Motor neuron (in vitro differentiated cells): ENCODE results near the gene BATF3. TPM values are rescaled to one million over a fixed set of nuclear protein-coding genes. Genes with fewer than 3 reads are reported as not detected.
"Not testable (repeated sequence)": the region's sequence is repeated elsewhere in the genome, so short reads cannot be mapped to it uniquely, and the experiment has no call there.

Source experiments
- ATAC-seq, 8 experiments: fragments of 200-7000 bp; cut with Tn5 transposase; replicated peaks in 6 of 8; 2 replicates each; pipeline ENCODE4 v1.8.0; 2021; ENCODE audit warnings: mild to moderate bottlenecking in 8 of 8, moderate library complexity in 8 of 8
- H3K27ac ChIP-seq, 2 donors: fragments of 250-450 bp; sonication (Bioruptor Pico); 2 replicates each; pipeline ENCODE4 v1.9.0; 2021; ENCODE audit warnings: antibody characterized with exemption in 2 of 2, mild to moderate bottlenecking in 2 of 2, moderate library complexity in 1 of 2
- H3K4me1 ChIP-seq, 2 donors: fragments of 250-450 bp; sonication (Bioruptor Pico); replicated peaks in 1 of 2; 2 replicates each; pipeline ENCODE4 v1.6.1; 2021; ENCODE audit warnings: antibody characterized with exemption in 2 of 2, mild to moderate bottlenecking in 2 of 2, moderate library complexity in 1 of 2
- H3K4me3 ChIP-seq, 5 donors: fragments of 250-450 bp; sonication (Bioruptor Pico); 2 replicates each; pipeline ENCODE4 v1.9.0; 2021; ENCODE audit warnings: antibody characterized with exemption in 5 of 5, mild to moderate bottlenecking in 5 of 5, moderate library complexity in 4 of 5
- WGBS, 10 experiments: fragments of 450-650 bp; shearing (Covaris generic); methylation state at CpG; one replicate each; pipeline ENCODE4 v1.0.0; 2022; 5-methylcytosine and 5-hydroxymethylcytosine counted together
- in situ Hi-C, 9 experiments: fragments of 400-800 bp; cut with MboI; loops; one replicate each; pipeline ENCODE4 v1.15.0; 2021; ENCODE audit warnings: low sequenced_read_pairs in 9 of 9, low pct_unique_long_range_greater_than_20kb in 2 of 9; ENCODE audit not compliant: unreplicated experiment in 9 of 9
- total RNA-seq, 8 experiments: library from RNA; unstranded; fragments of 300-600 nt; gene quantifications; 2 replicates each; pipeline versions ENCODE4 v1.2.3 to v1.2.4, GENCODE V29; 2022

The BATF3 gene
- total RNA-seq, 8 experiments from 2014 or later: 1.8 to 11.6 (median 2.8) TPM

GRCh38 chr1:212643877-212644276 lies 55.8 kb downstream of the BATF3 start:
- 57 to 100% (median 60%) methylated on average over 1 to 2 of the region's 2 CpGs; no CpG with 5 or more reads in 5 of the 10 experiments for WGBS, 10 experiments
- in situ Hi-C loops: no loop called here
- Histone ChIP-seq H3K4me3 (no peak overlapping the region), H3K4me1 (peaks cover 0 to 5% of the 10 kb centered on the region in 2 donors), H3K27ac (no peak overlapping the region)
- ATAC-seq: no peak

- Histone ChIP-seq H3K4me3 (no peak overlapping the region), H3K27ac (no peak overlapping the region), H3K4me1 (peaks cover 0 to 5% of the 10 kb centered on the region in 2 donors)
- ATAC-seq: peak in 1 of 8 experiments; percentile 29
- in situ Hi-C loops: no loop called here
- WGBS, 10 experiments: 70 to 100% (median 89%) methylated on average over 1 of the region's 1 CpG; no CpG with 5 or more reads in 3 of the 10 experiments
These were observed 57.7 kb downstream of the BATF3 start for GRCh38 chr1:212641956-212642355.

GRCh38 chr1:212640223-212640878 lies 59.3 kb downstream of the BATF3 start:
- WGBS, 10 experiments: 86 to 100% (median 95%) methylated on average over 1 to 3 of the region's 3 CpGs; no CpG with 5 or more reads in 2 of the 10 experiments

GRCh38 chr1:212639524-212639923 lies 60.1 kb downstream of the BATF3 start:
- in situ Hi-C loops, H3K4me1 ChIP-seq, H3K27ac ChIP-seq, H3K4me3 ChIP-seq, ATAC-seq: not testable (repeated sequence)
- WGBS, 10 experiments: 66 to 89% (median 81%) methylated on average over 1 to 2 of the region's 2 CpGs; no CpG with 5 or more reads in 3 of the 10 experiments

More at GRCh38 chr1:212640223-212640878, 59.3 kb downstream of the BATF3 start:
- in situ Hi-C loops: no loop called here
- no peak for ATAC-seq
- peaks cover 0 to 9% of the 10 kb centered on the region in 2 donors for H3K4me1 ChIP-seq
- no peak overlapping the region for H3K27ac ChIP-seq
- H3K4me3 ChIP-seq: no peak overlapping the region

- in situ Hi-C loops: no loop called here
- H3K27ac ChIP-seq: no peak overlapping the region
- 0 to 52% (median 21%) methylated on average over 1 to 4 of the region's 4 CpGs; no CpG with 5 or more reads in 2 of the 10 experiments for WGBS, 10 experiments
These were observed 61.0 kb downstream of the BATF3 start for GRCh38 chr1:212638492-212639151.

GRCh38 chr1:212637902-212638301 lies 61.7 kb downstream of the BATF3 start:
- no peak overlapping the region for H3K4me3 ChIP-seq
- H3K4me1 ChIP-seq: peaks cover 0 to 8% of the 10 kb centered on the region in 2 donors
- peak in 2 of 8 experiments; percentile 2 to 3 for ATAC-seq
- H3K27ac ChIP-seq: no peak overlapping the region
- in situ Hi-C loops: no loop called here
- WGBS, 10 experiments: 6 to 90% (median 80%) methylated on average over 1 to 5 of the region's 5 CpGs; no CpG with 5 or more reads in 1 of the 10 experiments

More at GRCh38 chr1:212638492-212639151, 61.0 kb downstream of the BATF3 start:
- no peak overlapping the region for H3K4me3 ChIP-seq
- H3K4me1 ChIP-seq: peaks cover 0 to 8% of the 10 kb centered on the region in 2 donors
- peak in 5 of 8 experiments; percentile 48 to 85 (median 65) for ATAC-seq

Other genes starting within 250 kb of the BATF3 start
- 100 to 1,000 TPM in 1 of 8 experiments, 10 to 100 TPM in 7; 14.5 to 244 (median 28.7) TPM for gene ATF3, start 91.1 kb downstream of the BATF3 start, total RNA-seq
- gene NSL1, start 91.9 kb upstream of the BATF3 start, total RNA-seq: 10 to 100 TPM; 13.7 to 47.6 (median 35.1) TPM
- 10 to 100 TPM; 11.6 to 48.9 (median 22.9) TPM for gene TATDN3, start 92.1 kb upstream of the BATF3 start, total RNA-seq
- gene SPATA45, start 147.8 kb upstream of the BATF3 start, total RNA-seq: under 1 TPM in 3 of 8 experiments, not detected in 5; 0.54 to 0.81 (median 0.81) TPM
- 10 to 100 TPM in 7 of 8 experiments, 1 to 10 TPM in 1; 3.1 to 35.7 (median 15.6) TPM for gene FLVCR1, start 158.4 kb upstream of the BATF3 start, total RNA-seq